ENCODE measurements around the gene USP54.

DNA sequence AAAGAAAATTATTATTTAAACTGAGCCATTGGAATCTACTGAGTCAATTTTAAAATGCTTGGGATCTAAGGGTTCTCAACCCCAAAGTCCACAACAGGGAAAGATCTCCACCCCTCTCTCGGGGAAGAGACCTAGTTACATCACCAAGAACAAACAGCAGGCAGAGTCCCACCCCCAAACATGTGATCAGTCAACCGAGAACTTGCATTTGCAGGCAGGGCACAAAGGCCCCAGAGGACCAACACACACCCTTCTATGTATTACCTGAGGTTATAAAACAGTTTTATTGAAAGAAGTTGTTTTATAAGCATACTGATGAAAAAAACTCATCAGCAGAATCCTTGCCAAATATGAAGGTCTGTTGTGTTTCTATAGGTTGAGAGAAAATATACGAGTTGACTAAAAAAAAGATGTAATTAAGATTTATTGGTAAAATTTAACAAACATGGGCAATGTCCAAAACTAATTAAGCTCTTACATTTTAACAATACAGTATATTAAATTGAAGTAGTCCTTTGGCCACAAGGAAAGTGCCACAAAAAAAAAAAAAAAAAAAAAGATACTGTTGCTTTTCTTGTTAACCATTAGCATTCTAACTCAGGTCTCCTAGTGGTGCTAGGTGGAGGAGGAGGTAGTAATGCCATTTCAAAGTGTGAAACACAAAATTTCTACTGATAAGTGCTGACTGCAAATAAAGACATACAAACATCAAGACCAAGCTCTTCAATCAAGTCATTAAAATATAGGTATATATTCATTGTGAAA lies 975 bp upstream of the USP54 start:
- TF ChIP-seq, protein P1, sequence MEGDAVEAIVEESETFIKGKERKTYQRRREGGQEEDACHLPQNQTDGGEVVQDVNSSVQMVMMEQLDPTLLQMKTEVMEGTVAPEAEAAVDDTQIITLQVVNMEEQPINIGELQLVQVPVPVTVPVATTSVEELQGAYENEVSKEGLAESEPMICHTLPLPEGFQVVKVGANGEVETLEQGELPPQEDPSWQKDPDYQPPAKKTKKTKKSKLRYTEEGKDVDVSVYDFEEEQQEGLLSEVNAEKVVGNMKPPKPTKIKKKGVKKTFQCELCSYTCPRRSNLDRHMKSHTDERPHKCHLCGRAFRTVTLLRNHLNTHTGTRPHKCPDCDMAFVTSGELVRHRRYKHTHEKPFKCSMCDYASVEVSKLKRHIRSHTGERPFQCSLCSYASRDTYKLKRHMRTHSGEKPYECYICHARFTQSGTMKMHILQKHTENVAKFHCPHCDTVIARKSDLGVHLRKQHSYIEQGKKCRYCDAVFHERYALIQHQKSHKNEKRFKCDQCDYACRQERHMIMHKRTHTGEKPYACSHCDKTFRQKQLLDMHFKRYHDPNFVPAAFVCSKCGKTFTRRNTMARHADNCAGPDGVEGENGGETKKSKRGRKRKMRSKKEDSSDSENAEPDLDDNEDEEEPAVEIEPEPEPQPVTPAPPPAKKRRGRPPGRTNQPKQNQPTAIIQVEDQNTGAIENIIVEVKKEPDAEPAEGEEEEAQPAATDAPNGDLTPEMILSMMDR (IDR thresholded peaks at IDR 0.05), result no peak
- TF ChIP-seq POLR2A (IDR thresholded peaks at IDR 0.05; ENCODE audit: low read depth), result no peak
